ENCODE data around the gene PLD1.

DNA sequence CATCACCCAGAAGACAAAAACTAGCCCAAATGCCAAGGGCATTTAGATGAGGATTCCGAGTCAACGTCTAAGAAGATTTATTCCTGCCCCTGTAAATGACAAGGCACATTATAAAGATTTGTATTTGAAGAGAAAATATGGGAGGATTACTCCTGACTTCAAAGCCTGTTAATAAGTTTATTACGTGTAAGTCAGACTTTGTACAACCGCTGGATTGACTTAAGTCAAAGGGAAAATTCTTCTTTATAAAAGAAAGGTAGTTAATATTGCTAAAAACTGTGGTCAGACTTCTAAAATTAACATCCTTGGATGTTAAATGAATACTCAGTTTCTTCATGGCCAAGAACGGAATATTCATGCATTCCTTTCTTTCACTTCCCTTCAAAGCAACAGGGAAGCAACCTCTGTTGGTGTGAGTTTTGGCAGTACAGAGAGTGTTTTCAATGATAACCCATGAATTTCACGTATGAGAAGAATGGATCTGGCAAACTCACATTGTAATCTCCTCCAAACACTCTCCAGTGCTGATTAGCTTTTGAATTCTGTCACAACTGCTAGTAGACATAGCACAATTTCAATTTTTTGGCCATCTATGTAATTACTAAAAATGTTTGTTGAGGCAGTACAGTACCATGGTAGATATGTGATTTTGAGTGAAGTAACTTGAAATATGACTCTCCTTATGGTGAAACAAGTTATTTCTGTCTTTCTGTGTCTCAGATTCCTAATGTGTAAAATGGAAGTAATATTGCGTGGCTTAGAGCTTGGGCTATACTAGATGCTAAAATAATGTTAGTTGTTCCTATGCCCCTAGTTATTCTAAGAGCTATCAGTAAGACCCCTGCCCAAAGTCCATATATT is 62.0 kb downstream of the PLD1 start:
- no peak for TF ChIP-seq POLR2A (IDR thresholded peaks at IDR 0.05)
- TF ChIP-seq, protein P1, sequence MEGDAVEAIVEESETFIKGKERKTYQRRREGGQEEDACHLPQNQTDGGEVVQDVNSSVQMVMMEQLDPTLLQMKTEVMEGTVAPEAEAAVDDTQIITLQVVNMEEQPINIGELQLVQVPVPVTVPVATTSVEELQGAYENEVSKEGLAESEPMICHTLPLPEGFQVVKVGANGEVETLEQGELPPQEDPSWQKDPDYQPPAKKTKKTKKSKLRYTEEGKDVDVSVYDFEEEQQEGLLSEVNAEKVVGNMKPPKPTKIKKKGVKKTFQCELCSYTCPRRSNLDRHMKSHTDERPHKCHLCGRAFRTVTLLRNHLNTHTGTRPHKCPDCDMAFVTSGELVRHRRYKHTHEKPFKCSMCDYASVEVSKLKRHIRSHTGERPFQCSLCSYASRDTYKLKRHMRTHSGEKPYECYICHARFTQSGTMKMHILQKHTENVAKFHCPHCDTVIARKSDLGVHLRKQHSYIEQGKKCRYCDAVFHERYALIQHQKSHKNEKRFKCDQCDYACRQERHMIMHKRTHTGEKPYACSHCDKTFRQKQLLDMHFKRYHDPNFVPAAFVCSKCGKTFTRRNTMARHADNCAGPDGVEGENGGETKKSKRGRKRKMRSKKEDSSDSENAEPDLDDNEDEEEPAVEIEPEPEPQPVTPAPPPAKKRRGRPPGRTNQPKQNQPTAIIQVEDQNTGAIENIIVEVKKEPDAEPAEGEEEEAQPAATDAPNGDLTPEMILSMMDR (IDR thresholded peaks at IDR 0.05), result no peak
- no peak for TF ChIP-seq POLR2AphosphoS5 (IDR thresholded peaks at IDR 0.05)
